ENCODE data around the gene MCTP1.

- TF ChIP-seq SP1 (IDR thresholded peaks at IDR 0.05; ENCODE audit: low read depth): no peak
- no peak for TF ChIP-seq YY1 (IDR thresholded peaks at IDR 0.05; ENCODE audit: extremely low read depth, insufficient replicate concordance, low read depth, low read length)
- TF ChIP-seq TCF7L2 (IDR thresholded peaks at IDR 0.05; ENCODE audit: borderline replicate concordance, extremely low read depth, insufficient read depth, insufficient read length): no peak
- TF ChIP-seq JUND (IDR thresholded peaks at IDR 0.05): no peak
- TF ChIP-seq, protein P1, sequence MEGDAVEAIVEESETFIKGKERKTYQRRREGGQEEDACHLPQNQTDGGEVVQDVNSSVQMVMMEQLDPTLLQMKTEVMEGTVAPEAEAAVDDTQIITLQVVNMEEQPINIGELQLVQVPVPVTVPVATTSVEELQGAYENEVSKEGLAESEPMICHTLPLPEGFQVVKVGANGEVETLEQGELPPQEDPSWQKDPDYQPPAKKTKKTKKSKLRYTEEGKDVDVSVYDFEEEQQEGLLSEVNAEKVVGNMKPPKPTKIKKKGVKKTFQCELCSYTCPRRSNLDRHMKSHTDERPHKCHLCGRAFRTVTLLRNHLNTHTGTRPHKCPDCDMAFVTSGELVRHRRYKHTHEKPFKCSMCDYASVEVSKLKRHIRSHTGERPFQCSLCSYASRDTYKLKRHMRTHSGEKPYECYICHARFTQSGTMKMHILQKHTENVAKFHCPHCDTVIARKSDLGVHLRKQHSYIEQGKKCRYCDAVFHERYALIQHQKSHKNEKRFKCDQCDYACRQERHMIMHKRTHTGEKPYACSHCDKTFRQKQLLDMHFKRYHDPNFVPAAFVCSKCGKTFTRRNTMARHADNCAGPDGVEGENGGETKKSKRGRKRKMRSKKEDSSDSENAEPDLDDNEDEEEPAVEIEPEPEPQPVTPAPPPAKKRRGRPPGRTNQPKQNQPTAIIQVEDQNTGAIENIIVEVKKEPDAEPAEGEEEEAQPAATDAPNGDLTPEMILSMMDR (IDR thresholded peaks at IDR 0.05 in 2 of 3, conservative IDR thresholded peaks at IDR 0.05 in 1 of 3; ENCODE audit: borderline replicate concordance in 1 of 3, insufficient read depth in 1 of 3, low read depth in 2 of 3, low read length in 2 of 3): no peak
- no peak for TF ChIP-seq POLR2AphosphoS5 (IDR thresholded peaks at IDR 0.05; ENCODE audit: low read depth, low read length)
Observed at GRCh38 chr5:94690778-94691177, 594.1 kb downstream of the MCTP1 start.

All from HCT116 (cell line).